HepG2 (cell line): ENCODE measurements around the gene GART. TPM values are rescaled to one million over a fixed set of nuclear protein-coding genes. Genes with fewer than 3 reads are reported as not detected.

Source experiments
- AHR ChIP-seq: IDR thresholded peaks from 2 replicates; pipeline ENCODE4 v1.6.1; 2018; ENCODE audit warnings: missing genetic modification reagents, missing compliant biosample characterization
- ATF5 ChIP-seq: sonication (generic); formaldehyde crosslinking; IDR thresholded peaks from 2 replicates; pipeline ENCODE4 v1.4.0; 2020; ENCODE audit warnings: mild to moderate bottlenecking, low read depth, missing genetic modification reagents
- ATF7 ChIP-seq, 2 experiments: fragments of 450-650 bp in 1 of 2; sonication (generic) in 1 of 2; formaldehyde crosslinking in 1 of 2; IDR thresholded peaks; 2 replicates each; pipeline versions ENCODE4 v1.4.0 to v1.6.1; 2016 to 2020; ENCODE audit warnings: antibody characterized with exemption in 1 of 2, mild to moderate bottlenecking in 1 of 2, missing genetic modification reagents in 1 of 2
- HOXA3 ChIP-seq: sonication (generic); formaldehyde crosslinking; IDR thresholded peaks from 2 replicates; pipeline ENCODE4 v1.5.0; 2020; ENCODE audit warnings: missing genetic modification reagents
- PAF1 ChIP-seq: IDR thresholded peaks from 2 replicates; pipeline ENCODE4 v1.6.1; 2016; ENCODE audit warnings: missing genetic modification reagents, missing compliant biosample characterization
- PAWR ChIP-seq: sonication (generic); formaldehyde crosslinking; IDR thresholded peaks from 2 replicates; pipeline ENCODE4 v1.4.0; 2020; ENCODE audit warnings: missing genetic modification reagents, mild to moderate bottlenecking, borderline replicate concordance
- POLR2A ChIP-seq, 2 experiments: IDR thresholded peaks; 2 replicates each; pipeline ENCODE4 v1.6.1; 2011; ENCODE audit warnings: low read depth in 2 of 2, low read length in 2 of 2, mild to moderate bottlenecking in 1 of 2, moderate library complexity in 1 of 2; ENCODE audit not compliant: insufficient read depth in 1 of 2
- POLR2AphosphoS5 ChIP-seq: IDR thresholded peaks from 2 replicates; pipeline ENCODE4 v1.6.1; 2012; ENCODE audit warnings: low read depth, low read length
- ZBTB21 ChIP-seq: sonication (generic); formaldehyde crosslinking; IDR thresholded peaks from 2 replicates; pipeline ENCODE4 v1.4.0; 2020; ENCODE audit warnings: missing genetic modification reagents
- ZBTB4 ChIP-seq: sonication (generic); formaldehyde crosslinking; IDR thresholded peaks from 2 replicates; pipeline ENCODE4 v1.4.0; 2020; ENCODE audit warnings: missing genetic modification reagents, mild to moderate bottlenecking, borderline replicate concordance
- ZC3H13 ChIP-seq: sonication (generic); formaldehyde crosslinking; IDR thresholded peaks from 2 replicates; pipeline ENCODE4 v1.8.1; 2023; ENCODE audit warnings: mild to moderate bottlenecking, missing genetic modification reagents, moderate library complexity
- ZHX1 ChIP-seq: sonication (generic); formaldehyde crosslinking; IDR thresholded peaks from 2 replicates; pipeline ENCODE4 v1.8.1; 2022; ENCODE audit warnings: low read depth, mild to moderate bottlenecking, missing genetic modification reagents
- ZNF230 ChIP-seq: sonication (generic); formaldehyde crosslinking; IDR thresholded peaks from 2 replicates; pipeline ENCODE4 v1.4.0; 2020; ENCODE audit warnings: mild to moderate bottlenecking, missing genetic modification reagents
- ZNF263 ChIP-seq: sonication (generic); formaldehyde crosslinking; IDR thresholded peaks from 2 replicates; pipeline ENCODE4 v1.4.0; 2020; ENCODE audit warnings: missing genetic modification reagents
- ZNF317 ChIP-seq: sonication (generic); formaldehyde crosslinking; IDR thresholded peaks from 2 replicates; pipeline ENCODE4 v1.5.0; 2020; ENCODE audit warnings: mild to moderate bottlenecking, missing genetic modification reagents
- ZNF580 ChIP-seq: IDR thresholded peaks from 2 replicates; pipeline ENCODE4 v1.6.1; 2016; ENCODE audit warnings: low read depth, borderline replicate concordance
- ZSCAN5A ChIP-seq: sonication (generic); formaldehyde crosslinking; IDR thresholded peaks from 2 replicates; pipeline ENCODE4 v1.8.0; 2022; ENCODE audit warnings: mild to moderate bottlenecking, missing genetic modification reagents, borderline replicate concordance
- polyA plus RNA-seq, 8 experiments: library from polyadenylated mRNA; depleted of rRNA in 3 of 8; stranded (reverse) in 7 of 8; unstranded in 1 of 8; fragments of >200 nt; fragmentation: Illumina TruSeq in 4 of 8; extraction: Trizol in 4 of 8; gene quantifications; 2 replicates each; pipeline versions ENCODE4 v1.2.1 to v1.2.3, GENCODE V29; 2011 to 2016; ENCODE audit warnings: low read depth in 4 of 8, missing spikeins in 1 of 8, mixed read lengths in 1 of 8; ENCODE audit not compliant: insufficient read depth in 1 of 8
- total RNA-seq, 5 experiments: library from RNA; depleted of rRNA; stranded (reverse); fragments of >200 nt; fragmentation: Illumina TruSeq; extraction: Trizol; gene quantifications; 2 replicates each; pipeline ENCODE4 v1.2.3, GENCODE V29; 2016; ENCODE audit warnings: low read depth in 1 of 5

Gene GART
- total and polyA plus RNA-seq, 2 of the 13 experiments (the other 11 are each of a cell fraction or from before 2014, with no cell fraction given) = 17.9 to 109 TPM

GRCh38 chr21:33552093-33552998, 10.4 kb upstream of the GART start (continued):
- no peak; the same call in 1 of the 2 replicates for TF ChIP-seq POLR2AphosphoS5
- TF ChIP-seq ZBTB21 (CRISPR knock-in tag) = peak; percentile 94
- TF ChIP-seq PAWR (CRISPR knock-in tag) = no peak
- no peak for TF ChIP-seq ZNF317
- TF ChIP-seq HOXA3 (CRISPR knock-in tag) = peak; percentile 87; the same call in 1 of the 2 replicates
- no peak for TF ChIP-seq ZSCAN5A (CRISPR knock-in tag)
- no peak for TF ChIP-seq ATF5 (CRISPR knock-in tag)
- no peak for TF ChIP-seq ZNF580 (CRISPR knock-in tag)
- TF ChIP-seq ATF7 (IDR thresholded peaks at IDR 0.05) = peak; percentile 98
- no peak for TF ChIP-seq ATF7 (CRISPR knock-in tag; IDR thresholded peaks at IDR 0.05)
- TF ChIP-seq POLR2A (IDR thresholded peaks at IDR 0.05; ENCODE audit: insufficient read depth in 1 of 2, low read depth in 2 of 2, low read length in 2 of 2) = peak; percentile 33 to 61; a peak in 3 of 4 replicates
- TF ChIP-seq ZNF230 (CRISPR knock-in tag) = no peak
- TF ChIP-seq ZHX1 (CRISPR knock-in tag) = 0 out of 2 replicates have a peak, but pooled peaks have one; percentile 29
- TF ChIP-seq ZC3H13 = 0 out of 2 replicates have a peak, but pooled peaks have one; percentile 12
- no peak for TF ChIP-seq AHR (CRISPR knock-in tag)
- TF ChIP-seq ZNF263 = no peak
- TF ChIP-seq ZBTB4 (CRISPR knock-in tag) = no peak
- 0 out of 2 replicates have a peak, but pooled peaks have one; percentile 29 for TF ChIP-seq PAF1 (CRISPR knock-in tag)
